Amniotic stem cell (primary cell): Measurements from ENCODE around the gene SGCD.

Experiments
- DNase-seq: peaks from one replicate; lab custom pipeline; 2025; lab: John Stamatoyannopoulos, UW

The SGCD gene

DNA sequence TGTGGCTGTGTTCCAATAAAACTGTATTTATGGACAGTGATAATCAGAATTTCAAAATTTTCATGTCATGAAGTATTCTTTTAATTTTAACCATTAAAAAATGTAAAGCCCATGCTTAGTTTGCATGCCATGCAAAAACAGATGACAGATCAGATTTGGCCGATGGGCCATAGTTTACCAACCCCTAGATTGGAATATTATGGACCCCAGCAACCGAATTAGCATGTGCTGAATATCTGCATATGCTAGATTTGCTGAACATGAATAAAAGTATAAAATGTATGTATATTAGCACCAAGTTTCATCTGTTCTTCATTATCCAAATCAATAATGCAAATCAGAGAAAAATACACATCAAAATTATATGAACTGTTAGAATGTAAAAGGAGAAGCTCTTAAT is 364.6 kb downstream of the SGCD start:
- no peak for DNase-seq

DNA sequence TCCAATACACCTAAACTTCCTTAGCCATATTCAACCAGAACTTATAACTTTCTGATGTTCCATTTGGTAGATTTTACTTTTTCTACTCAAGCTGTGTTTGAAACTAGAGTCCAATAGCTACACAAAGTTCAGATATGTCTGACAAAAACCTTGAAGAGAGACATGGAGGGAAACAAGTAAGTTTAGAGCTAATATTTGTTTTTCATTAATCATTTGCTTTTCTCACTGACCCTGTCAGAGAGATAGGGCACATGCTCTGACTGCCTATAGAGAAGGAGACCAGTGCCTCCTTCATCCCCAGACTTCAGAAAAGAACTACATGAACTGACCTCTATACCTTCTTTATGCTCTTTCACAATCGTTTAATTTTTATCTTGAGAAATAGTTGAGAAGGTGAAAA is 366.1 kb downstream of the SGCD start:
- no peak for DNase-seq

DNA sequence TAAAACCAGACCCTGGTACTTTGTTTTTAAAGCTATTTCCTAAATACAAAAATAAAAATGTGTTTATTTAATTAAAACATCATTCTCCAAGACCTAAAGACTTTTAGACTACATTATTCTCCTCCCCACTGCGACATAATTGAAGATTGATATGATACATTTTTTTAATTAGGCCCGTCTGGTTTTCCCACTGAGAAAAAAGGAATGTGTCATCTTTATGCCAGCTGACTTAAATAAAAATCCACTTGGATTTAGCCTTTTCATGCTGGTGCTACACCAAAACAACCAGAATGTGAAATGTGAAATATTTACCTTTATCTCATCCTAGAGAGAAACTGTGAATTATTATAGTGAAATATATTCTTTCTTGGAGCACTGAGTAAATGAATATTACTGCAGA is 367.6 kb downstream of the SGCD start:
- no peak for DNase-seq

DNA sequence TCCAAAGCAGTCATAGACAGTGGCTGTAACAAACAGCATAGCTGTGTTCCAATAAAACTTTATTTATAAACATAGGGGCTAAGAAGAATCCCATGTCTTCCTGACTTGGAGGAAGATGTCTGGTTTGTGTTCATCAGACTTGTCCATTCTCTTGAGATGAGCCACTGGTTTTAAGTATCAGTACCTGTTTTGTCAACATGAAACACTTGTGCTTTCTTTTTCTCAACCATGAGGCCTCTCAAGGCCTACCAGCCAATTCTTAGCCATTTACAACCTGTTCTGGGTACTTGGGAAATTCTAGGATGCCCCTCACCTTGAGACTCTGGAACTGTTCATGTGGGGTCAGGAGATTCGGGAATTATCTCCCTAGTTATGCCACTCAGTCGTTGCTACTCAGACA is 368.8 kb downstream of the SGCD start:
- DNase-seq = no peak

DNA sequence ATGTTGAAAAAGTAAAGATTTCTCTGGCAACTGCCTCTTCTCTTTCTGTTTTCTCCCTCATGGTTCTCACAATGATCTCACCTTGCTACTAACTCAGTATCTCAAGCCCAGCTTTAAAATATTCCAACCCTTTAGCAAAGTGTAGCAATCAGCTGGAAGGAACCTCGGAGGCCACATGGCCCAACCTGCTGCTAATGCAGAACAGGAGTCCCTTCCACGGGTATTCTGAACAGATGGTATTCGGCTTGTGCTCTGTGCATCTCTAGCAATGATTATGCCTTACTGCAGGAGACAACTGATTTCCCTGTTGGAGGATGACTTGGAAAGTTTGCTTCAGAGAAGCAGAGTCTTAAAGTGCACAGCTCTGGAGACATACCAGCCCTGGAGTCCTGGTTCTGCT is 371.4 kb downstream of the SGCD start:
- no peak for DNase-seq

DNA sequence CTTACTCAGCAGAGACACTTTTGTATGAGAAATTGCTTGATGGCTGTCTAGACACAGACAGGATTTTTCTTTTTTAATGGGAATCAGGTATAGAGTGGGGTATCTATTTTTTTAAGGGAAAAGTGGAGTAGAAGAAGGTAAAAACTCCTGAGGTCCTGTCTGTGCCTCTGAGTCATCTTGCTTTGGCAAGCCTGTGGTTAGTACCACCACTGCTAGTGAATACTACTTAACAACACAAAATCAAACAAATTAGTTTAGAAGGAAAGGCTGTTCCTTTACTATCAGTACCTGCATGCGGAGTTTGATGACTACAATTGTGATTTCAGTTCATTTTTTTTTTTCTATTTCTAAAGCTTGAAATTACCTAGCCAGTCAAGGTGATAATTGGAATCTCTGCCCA is 372.2 kb downstream of the SGCD start:
- no peak for DNase-seq

DNA sequence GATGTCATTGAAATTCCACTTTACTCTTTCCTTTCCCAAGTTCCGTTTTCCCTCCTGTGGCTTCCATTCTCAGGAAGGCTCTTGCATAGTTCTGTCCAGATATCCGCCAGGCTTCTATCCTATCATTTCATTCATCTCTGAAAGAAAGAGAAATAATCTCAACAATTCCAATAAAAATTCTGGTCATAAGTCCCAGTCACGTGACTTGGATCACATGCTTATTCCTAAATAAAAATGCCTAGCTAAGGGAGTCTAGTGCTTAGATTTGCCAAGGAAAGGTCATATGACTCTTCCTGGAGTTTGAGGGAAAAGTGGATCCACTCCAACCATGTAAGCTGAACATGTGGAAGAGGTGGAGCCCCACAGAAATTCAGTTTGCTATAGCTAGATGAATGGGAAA is 377.2 kb downstream of the SGCD start:
- no peak for DNase-seq

DNA sequence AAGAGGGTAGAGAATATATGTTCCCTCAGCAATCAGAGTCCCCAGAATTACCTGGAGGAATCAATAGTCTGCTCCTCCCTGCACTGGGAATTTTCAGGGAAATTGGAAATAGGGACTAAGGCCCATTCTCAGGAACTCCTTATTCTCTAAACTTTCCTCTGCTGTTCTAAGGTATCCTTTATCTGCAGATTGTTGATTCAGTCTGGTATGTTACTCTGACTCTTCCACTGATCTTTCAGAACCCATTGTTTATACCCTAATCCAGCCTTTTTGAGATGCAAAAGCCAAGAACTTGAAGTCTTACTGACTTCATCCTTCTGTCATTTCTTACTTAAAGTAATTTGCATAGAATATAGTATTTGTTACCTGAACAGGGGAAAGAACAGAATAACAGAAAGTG is 379.7 kb downstream of the SGCD start:
- no peak for DNase-seq

DNA sequence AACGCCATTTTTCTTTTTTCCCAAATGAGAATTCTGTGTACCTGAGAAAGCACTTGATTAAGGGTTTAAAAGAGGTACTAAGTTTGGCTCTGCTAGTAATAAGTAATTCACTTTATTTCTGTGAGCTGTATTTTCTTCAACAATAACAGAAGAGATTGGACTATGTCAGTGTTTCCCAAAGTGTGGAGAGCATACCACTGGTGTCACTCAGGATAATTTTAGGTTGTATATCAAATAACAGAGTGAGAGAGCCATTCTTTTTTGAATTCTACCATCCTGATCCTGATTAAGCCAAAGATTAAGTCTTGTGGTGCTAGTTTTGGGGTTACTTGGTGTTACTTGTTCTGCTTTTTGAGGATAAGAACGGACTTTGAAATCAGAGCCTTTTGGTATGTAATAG is 380.8 kb downstream of the SGCD start:
- DNase-seq = no peak

DNA sequence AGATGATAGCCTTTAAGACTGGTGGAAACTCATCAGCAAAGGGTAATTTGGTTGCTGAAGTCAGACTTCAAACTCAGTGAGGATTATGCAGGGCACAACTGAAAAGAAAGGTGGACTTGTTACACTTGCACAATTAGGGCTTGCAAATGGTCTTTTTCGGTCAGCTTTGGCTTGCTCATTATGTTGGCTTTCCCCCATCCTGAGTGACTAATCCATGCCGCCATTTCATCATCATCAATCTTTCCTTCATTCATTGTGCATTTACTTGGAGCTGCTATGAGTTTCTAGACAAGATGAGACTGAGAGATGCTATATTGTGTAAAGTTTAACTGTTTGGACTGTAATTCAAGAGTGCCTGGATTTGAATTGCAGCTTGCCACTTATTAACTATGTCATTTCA is 388.3 kb downstream of the SGCD start:
- DNase-seq = no peak

DNA sequence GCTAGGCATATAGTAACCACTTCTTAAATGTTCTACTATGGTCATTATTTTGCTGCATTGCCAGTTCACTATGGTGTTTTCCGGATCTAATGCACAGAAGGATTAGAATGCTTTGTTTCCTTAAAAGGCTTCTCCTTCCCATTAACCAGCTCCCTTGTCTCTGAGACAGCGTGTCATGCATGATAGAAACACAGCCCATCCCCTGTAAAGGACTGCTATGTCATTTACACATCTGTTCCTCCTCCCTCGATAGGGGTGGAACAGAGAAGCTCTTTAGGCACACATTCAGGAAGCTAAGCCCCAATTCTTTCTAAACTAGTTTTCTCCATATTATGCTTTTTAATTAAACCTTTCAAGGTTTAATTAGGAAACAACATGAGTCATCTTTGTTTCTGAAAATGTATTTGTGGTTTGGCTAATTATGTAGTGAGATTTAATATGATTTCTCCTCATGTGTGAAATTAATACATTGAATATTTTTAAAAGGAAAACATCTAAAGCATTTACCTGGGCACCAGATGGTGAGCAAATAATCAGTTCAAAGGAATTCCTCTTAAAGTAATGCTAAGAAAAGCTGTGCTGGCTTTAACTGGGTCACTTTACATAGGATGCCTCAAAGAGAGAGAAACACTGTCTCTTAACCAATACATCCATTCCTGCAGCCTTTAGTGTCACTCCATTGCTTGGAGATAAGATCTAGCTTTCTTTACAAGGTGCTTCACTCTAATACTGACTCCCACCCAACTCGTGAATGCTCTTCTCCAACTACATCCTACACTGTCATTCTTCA is 389.8 kb downstream of the SGCD start:
- DNase-seq = no peak

DNA sequence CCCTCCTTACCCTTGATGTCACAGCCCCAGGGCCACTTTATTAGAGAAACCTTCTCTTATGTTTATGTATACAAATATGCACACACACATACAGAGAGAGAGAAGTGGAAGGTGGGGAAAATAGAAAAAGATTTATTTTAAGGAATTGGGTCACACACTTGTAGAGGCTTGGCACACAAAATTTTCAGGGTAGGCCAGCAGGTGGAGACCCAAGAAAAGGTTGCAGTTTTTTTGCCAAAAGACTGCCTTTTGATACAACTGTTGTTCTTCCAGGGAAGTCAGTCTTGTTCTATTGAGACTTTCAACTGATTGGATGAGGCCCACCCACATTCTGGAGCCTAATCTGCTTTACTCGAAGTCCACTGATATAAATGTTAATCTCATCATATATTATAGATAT is 392.0 kb downstream of the SGCD start:
- DNase-seq = no peak

DNA sequence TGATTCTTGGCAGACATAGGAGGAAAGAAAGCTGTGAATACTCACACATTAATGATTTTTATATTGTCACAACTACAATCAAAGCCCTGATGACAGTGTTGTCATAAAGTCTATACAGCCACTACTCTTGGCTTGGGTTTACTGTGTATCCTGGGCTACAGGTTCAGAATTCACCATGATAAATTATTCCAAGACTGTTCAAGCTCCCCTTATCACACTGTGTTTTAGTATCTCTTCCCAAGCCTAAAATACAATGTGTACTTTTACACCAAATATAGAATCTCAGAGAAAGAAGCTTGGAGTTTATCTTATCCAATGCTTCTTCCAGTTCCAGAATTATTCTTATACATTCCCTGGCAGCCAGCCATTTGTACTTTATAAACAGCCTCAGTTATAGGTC is 395.4 kb downstream of the SGCD start:
- no peak for DNase-seq

DNA sequence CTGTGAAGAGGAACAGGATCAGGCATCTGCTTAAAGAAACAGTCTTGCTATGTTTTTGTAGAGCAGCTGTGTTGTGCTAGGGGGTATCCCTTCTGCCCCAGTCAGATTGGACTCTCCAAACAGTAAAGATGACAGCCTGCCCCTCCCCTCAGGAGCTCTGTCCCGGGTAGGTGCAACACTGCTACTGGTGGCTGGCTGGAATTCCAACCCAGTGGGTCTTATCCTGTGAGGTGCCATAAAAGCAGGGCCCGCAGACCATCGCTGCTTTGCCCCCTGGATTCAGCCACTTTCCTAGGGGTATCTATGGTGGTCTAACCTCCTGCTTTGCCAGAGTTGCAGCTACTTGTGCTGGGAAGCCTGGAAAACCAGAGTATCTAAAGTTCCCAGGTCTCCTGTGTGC is 408.5 kb downstream of the SGCD start:
- DNase-seq = no peak

DNA sequence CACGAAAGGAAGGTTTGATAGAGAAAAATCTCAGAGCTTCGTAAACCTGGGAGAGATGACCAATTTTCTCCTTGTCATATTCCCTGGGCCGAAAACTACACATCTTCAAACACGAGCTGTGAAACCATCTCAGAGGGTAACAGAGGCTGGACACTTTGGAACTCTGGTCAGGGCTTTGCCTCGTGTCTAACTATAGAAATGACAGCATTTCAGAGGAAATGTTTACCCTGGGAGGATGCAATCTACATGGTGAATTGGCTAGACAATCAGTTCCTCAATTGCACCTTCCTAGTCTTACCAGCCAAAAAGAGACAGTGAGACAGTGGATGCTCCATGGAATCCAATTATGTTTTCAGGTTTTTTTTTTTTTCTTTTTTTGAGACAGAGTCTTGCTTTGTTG is 414.6 kb downstream of the SGCD start:
- DNase-seq = no peak

DNA sequence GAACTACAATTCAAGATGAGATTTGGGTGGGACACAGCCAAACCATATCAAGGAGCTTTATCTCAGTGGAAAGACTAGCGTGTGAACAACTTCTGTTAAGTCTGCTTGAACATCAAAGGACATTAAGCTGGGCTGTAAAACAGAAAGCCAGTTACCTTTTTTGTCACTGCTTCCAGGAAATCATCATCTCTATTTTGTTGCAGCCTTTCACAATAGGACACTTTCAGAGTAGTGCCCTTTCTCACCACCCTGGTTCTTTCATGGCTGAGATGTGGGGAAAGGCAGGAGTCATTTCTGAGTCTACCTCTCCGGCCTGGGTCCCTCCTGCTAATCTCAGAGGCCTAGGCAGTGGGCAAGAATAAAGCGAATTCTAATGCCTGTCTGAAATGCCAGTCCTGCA is 426.9 kb downstream of the SGCD start:
- no peak for DNase-seq

DNA sequence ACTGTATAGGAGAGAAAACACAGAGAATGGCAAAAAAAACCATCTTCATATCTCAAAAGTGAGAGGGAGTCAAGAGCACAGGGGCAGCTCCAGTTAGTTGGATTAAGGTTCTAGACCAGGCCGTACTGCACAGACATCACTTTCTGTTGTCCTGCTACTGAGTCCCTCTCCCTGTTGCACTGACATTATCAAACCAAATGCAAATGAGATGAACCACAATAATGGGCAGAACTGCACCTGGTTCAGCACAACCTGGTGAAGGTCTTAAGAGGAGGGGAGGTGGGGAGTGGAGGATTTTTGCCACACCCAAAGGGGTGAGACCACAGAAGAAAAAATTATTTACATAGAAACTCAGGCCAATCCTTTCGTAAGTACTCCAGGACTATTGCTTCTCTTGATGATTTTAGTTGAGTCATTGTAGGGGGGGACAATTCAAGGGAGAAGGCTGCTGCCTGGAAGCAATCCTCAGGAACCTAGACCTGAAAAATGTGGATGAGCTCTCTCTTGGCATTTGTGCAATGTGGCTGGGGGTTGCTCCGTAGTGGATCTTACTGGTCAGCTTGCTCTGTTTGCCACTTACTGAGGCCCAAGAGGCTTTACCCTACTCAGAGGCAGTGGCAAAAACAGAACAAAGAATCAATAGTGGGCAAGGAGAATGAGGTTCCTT is 428.6 kb downstream of the SGCD start:
- no peak for DNase-seq

DNA sequence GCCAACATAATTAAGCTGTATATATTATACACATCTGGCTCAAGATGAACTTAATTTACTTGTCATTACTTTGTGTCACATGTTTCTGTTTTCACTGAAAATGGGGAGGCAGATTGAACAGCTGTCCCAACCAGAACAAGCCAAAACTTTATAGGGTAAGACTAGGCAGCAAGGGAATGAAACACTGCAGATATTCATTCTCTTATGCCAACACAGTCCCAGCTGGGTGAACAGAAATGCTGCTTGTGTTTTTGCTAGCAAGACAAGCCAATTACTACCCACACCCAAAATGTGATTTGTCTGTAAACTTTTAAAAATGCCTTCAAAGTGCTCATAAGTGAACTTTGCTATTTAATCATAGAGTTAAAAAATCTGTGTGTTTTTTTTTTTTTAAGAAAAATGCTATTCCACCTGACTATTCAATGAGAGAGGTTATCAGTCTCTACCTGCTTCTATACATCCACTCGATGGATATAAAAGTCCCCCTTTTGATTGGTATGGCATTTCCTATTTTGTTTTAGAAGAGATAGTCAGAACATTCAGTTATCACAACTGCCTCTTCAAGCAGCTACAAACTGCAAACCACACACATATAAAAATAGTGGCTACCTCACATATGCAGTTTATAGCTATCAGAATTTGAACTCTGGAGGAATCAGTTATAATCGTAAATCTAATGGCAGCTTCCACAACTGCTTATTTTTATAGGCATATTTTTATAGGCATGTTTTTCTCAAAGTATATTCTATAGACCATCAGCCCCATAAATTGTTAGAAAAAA is 431.2 kb downstream of the SGCD start:
- DNase-seq = no peak

DNA sequence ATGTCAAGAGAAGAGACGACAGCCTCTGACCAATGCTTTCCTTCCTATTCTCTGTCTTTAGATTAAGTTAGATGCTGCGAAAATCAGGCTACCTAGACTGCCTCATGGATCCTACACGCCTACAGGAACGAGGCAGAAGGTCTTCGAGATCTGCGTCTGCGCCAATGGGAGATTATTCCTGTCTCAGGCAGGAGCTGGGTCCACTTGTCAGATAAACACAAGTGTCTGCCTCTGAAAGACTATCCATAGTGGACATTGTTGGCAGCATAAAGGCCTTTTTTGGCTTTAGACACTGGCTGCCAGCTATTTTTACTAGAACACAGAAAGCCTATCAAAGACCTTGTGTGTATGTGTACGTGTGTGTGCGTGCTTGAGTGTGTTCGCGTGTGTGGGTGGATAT is 432.2 kb downstream of the SGCD start:
- no peak for DNase-seq

DNA sequence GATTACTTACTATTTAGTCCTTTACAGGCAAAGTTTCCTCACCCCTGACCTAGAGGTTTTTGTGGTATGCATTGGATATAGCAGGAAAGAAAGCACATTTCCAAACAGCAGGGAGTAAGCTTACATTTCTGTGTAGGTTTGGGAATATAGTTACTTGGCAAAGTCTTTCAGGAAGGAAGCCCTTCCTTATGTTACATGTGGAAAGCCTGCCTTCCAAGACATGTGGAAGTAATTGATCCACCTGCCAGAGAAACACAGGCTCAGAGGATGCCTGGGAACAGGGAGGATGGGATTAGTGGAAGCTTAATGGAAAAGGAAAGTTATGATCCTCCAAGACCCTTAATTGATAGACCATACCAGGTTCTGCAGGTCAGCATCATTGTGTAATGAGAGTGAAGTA is 435.8 kb downstream of the SGCD start:
- DNase-seq = no peak

DNA sequence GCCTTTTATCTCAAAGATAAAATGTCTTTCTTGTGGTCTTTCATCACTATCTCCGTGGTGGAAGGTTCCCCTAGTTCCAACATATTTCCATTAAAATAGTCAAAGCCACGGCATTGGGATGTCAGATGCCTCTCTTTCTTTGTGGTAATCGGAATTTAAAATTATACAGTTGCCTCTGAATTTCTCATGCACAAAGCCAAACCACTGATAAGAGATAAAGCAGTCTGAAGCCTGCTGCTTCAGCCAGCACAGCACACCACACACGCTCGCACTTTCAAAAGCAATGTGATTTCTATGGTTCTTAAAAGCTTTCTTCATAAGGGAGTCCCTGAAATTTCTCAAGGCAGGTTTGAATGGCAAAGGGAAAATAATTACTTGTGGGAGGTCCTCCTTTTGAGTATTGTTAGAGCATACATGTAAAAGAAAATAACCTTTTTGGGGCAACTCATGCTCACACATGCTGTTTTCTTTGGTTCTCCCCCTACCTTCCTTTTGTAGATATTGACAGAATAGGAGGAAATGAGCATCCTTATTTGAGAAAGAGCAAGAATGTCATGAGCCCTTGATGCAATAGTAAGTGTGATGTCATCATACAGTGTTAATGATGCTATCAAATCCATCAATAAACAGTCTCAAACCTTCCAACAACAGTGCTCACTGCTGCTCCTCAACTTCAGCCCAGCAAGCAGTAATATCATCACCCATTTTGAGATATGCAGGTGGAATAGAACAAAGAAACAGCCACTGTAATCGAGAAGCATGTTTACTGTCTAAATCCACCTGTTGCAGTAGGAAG is 437.4 kb downstream of the SGCD start:
- no peak for DNase-seq

DNA sequence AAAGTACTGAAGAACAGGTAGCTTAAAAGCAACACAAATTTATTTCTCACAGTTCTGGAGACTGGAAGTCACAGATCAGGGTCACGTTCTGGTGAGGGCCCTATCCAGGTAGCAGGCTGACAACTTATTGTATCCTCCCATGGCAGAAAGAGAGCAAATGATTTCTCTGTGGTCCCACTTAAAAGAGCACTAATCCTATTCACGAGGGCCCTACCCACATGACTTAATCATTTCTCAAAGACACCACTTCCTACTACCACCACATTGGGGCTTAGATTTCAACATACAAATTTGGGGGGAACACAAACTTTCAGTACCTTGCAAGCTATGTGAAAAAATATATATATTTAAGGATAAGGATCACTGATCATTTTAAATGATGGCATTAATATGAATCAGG is 447.3 kb downstream of the SGCD start:
- no peak for DNase-seq
